Mucosa of rectum (tissue), 2 donors: ENCODE measurements around the gene KCNQ1OT1.

Experiments used
- H3K27ac ChIP-seq, 2 donors: one replicate each; pipeline ENCODE4 v1.7.0; 2013; ENCODE audit warnings: inconsistent platforms in 2 of 2, low read depth in 2 of 2, low read length in 2 of 2
- H3K27me3 ChIP-seq, 2 donors: one replicate each; pipeline ENCODE4 v1.7.0; 2013; ENCODE audit warnings: low read length in 2 of 2; ENCODE audit not compliant: control insufficient read depth in 2 of 2, insufficient read depth in 2 of 2
- H3K36me3 ChIP-seq, 2 donors: one replicate each; pipeline ENCODE4 v1.7.0; 2013; ENCODE audit warnings: low read length in 2 of 2; ENCODE audit not compliant: control insufficient read depth in 2 of 2, insufficient read depth in 2 of 2
- H3K4me1 ChIP-seq, 2 donors: one replicate each; pipeline ENCODE4 v1.7.0; 2013; ENCODE audit warnings: low read length in 2 of 2, mild to moderate bottlenecking in 1 of 2; ENCODE audit not compliant: control insufficient read depth in 2 of 2, insufficient read depth in 2 of 2
- H3K4me3 ChIP-seq, 2 donors: one replicate each; pipeline ENCODE4 v1.7.0; 2013; ENCODE audit warnings: low read length in 2 of 2
- H3K9ac ChIP-seq, 2 donors: one replicate each; pipeline ENCODE4 v1.7.0; 2013; ENCODE audit warnings: low read length in 2 of 2, low read depth in 1 of 2, mild to moderate bottlenecking in 1 of 2
- H3K9me3 ChIP-seq, 2 donors: one replicate each; pipeline ENCODE4 v1.7.0; 2013; ENCODE audit warnings: low read length in 2 of 2; ENCODE audit not compliant: control insufficient read depth in 2 of 2
- donor health status: healthy.
- donor health status: Normal muscosa, but diverticular disease.

KCNQ1OT1 gene

GRCh38 chr11:2736577-2737225 is 36.9 kb upstream of the KCNQ1OT1 start:
- no peak overlapping the region for H3K27ac ChIP-seq
- no peaks in the 10 kb centered on the region for H3K27me3 ChIP-seq
- peaks cover 4 to 22% of the 10 kb centered on the region in 2 donors for H3K4me1 ChIP-seq
- H3K9ac ChIP-seq, result no peak overlapping the region
- no peak overlapping the region for H3K4me3 ChIP-seq
- no peaks in the 10 kb centered on the region for H3K9me3 ChIP-seq
- no peaks in the 10 kb centered on the region for H3K36me3 ChIP-seq

DNA sequence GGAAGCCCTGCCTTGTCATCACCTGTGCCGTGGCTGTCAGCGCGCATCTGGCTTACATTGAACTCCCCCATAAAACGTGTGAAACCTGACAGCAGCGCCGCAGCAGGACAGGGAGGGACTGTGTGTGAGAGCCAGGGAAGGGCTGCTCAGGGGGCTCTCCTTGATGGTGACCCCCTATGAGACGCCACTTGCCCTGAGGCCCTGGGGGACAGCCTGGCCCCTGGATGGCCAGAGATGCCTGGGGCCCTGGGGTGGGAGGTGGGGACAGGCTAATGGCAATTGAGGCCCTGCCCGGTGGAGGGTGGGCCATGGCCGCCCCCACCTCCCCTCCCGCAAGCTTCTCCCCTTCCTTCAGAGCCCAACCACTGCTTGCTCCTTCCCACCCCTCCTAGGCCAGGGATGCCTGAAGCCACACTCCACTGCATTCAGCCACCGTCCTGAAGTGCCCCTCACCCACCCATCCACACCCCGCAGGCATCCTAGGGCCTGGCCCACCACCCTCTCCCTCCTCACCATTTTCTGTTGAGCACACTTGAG is 35.3 kb upstream of the KCNQ1OT1 start:
- Histone ChIP-seq H3K9ac (no peak overlapping the region), H3K27ac (no peak overlapping the region), H3K4me1 (peaks cover 4 to 17% of the 10 kb centered on the region in 2 donors), H3K36me3 (no peaks in the 10 kb centered on the region), H3K9me3 (no peaks in the 10 kb centered on the region), H3K27me3 (no peaks in the 10 kb centered on the region), H3K4me3 (no peak overlapping the region)

DNA sequence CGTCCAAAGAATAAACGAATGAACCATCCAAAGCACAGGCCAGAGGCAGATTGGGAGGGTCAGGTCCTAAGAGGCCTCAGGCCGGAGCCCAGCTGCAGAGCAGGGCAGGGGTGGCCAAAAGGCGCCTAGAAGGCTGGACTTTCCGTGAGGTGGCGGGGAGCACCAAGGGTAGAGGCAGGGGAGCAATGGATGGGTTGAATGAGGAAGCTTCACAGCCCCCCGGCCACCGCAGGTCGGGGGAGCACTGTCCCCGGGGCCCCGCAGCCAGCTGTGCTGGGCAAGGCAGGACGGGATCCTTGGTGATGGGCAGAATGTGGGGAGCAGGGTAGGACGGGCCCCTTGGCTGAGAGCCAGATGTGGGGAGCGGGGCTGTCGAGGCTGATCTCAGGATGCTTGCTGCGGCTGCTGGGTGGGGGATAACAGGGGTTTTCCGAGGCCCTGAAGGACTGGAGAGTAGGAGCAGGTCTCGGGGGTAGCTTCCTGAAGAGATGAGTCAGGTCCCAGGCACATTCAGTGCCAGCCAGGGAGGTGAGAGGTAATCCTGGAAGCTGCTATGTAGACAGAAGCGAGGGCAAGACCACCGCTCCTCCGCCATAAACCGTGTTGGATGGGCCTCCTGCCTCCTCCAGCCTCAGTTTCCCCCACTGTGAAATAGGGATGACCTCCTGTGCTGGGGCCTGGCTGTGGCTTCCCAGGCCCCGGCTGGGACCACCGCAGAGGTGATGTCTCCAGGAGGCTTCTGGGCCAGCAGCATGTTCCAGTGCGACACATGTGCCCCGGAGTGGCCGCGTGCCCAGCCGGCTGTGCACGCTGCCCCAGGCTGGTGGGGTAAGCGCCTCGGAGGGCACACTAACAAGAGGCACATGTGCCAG is 34.6 kb upstream of the KCNQ1OT1 start:
- Histone ChIP-seq H3K27ac (no peak overlapping the region), H3K4me1 (peaks cover 0 to 14% of the 10 kb centered on the region in 2 donors), H3K9ac (no peak overlapping the region), H3K4me3 (no peak overlapping the region), H3K36me3 (no peaks in the 10 kb centered on the region), H3K27me3 (no peaks in the 10 kb centered on the region), H3K9me3 (no peaks in the 10 kb centered on the region)

- no peak overlapping the region for H3K4me3 ChIP-seq
- no peaks in the 10 kb centered on the region for H3K9me3 ChIP-seq
- H3K4me1 ChIP-seq, result peaks cover 0 to 12% of the 10 kb centered on the region in 2 donors
- H3K27ac ChIP-seq, result no peak overlapping the region
- H3K36me3 ChIP-seq, result no peaks in the 10 kb centered on the region
- H3K9ac ChIP-seq, result no peak overlapping the region
- no peaks in the 10 kb centered on the region for H3K27me3 ChIP-seq
Observed at GRCh38 chr11:2732940-2733628, 33.3 kb upstream of the KCNQ1OT1 start.

GRCh38 chr11:2732261-2732939 is 32.6 kb upstream of the KCNQ1OT1 start:
- H3K27ac ChIP-seq, result no peak overlapping the region
- H3K27me3 ChIP-seq, result no peaks in the 10 kb centered on the region
- H3K4me3 ChIP-seq, result no peak overlapping the region
- H3K36me3 ChIP-seq, result no peaks in the 10 kb centered on the region
- no peak overlapping the region for H3K9ac ChIP-seq
- H3K4me1 ChIP-seq, result peaks cover 0 to 5% of the 10 kb centered on the region in 2 donors
- no peaks in the 10 kb centered on the region for H3K9me3 ChIP-seq

DNA sequence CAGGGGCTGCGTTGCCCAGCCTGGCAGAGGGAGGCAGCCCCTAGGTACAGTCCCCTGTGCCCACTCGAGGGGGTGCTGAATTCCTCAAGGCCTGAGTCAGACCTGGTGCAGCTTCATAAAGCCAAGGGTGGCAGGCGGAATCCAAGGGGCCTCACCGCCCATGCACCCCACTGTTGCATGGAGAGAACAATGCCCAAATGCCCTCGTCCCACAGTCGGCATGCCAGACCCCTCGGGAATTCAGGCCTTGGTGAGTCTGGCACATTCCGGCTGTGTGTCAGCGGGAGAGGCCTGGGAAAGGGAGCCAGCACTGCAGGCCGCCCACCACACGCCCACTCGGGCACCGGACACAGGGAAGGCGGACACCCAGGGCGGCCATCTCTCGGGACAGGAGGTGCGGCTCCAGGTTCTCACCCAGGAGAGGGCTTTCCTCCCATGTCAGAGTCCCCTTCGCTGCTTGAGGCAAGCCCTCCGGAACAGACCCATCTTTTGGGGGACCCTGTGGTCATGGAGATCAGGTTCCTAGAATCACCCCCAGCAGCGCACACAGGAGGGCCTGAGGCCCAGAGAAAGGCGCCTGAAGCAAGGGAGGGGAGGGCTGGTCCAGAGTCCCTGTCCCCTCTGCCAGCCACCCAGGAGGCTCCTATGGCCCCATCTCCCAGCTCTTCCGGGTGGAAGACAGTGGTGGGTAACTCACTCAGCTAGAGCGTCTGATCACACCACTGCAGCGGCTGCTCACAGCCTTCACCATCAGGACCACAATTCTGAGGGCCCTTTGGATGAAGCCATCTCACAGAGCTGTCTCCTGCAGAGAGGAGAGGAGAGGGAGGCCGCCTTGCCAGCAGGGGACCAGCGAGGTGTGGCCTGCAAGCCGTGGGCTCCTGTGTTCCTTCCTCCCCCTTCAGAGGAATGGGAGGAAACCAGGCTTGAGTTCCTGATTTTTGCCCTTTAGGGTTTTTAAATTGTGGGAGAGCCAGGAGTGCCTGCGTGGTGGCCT is 31.6 kb upstream of the KCNQ1OT1 start:
- Histone ChIP-seq H3K27ac (no peak overlapping the region), H3K36me3 (no peaks in the 10 kb centered on the region)

GRCh38 chr11:2730272-2731129 is 30.7 kb upstream of the KCNQ1OT1 start:
- Histone ChIP-seq H3K4me1 (no peaks in the 10 kb centered on the region), H3K4me3 (no peak overlapping the region), H3K27ac (no peak overlapping the region), H3K27me3 (no peaks in the 10 kb centered on the region), H3K9me3 (no peaks in the 10 kb centered on the region), H3K36me3 (no peaks in the 10 kb centered on the region), H3K9ac (no peak overlapping the region)

More for the DNA sequence above, 31.6 kb upstream of the KCNQ1OT1 start:
- Histone ChIP-seq H3K9ac (no peak overlapping the region), H3K9me3 (no peaks in the 10 kb centered on the region), H3K4me1 (no peaks in the 10 kb centered on the region), H3K4me3 (no peak overlapping the region), H3K27me3 (no peaks in the 10 kb centered on the region)

DNA sequence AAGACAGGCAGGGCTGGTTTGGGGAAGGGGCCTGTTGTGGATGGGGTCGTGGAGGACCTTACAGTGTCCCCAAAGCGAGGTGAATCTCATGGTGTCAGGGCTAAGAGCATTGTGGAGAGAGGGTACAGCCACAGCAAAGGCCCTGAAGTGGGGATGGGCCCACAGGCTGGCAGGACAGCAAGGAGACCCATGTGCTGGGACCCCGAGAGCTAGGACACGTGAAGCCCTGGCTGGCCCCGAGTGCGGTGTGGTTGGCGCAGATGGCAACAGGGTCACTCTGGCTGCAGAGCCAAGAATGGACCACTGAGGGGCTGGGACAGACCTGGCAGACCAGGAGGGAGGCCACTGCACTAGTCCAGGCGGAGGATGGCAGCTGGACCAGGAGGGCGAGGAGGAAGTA is 30.0 kb upstream of the KCNQ1OT1 start:
- Histone ChIP-seq H3K9me3 (no peaks in the 10 kb centered on the region), H3K27ac (no peak overlapping the region), H3K36me3 (no peaks in the 10 kb centered on the region), H3K4me3 (no peak overlapping the region), H3K9ac (no peak overlapping the region), H3K27me3 (no peaks in the 10 kb centered on the region), H3K4me1 (no peaks in the 10 kb centered on the region)
